K562 (cell line): ENCODE data around the gene KLK1. TPM values are rescaled to one million over a fixed set of nuclear protein-coding genes. Genes with fewer than 3 reads are reported as not detected.

Experiments used
- CHAMP1 ChIP-seq: fragments of 450-650 bp; IDR thresholded peaks from 2 replicates; pipeline ENCODE4 v1.6.1; 2016; ENCODE audit warnings: mild to moderate bottlenecking
- E2F1 ChIP-seq: sonication (generic); formaldehyde crosslinking; IDR thresholded peaks from 2 replicates; pipeline ENCODE4 v1.8.1; 2023; ENCODE audit warnings: mild to moderate bottlenecking, missing genetic modification reagents, moderate library complexity
- ETV5 ChIP-seq: sonication (generic); formaldehyde crosslinking; IDR thresholded peaks from 2 replicates; pipeline ENCODE4 v1.4.0; 2020; ENCODE audit warnings: low read depth, mild to moderate bottlenecking, missing genetic modification reagents
- FOXO4 ChIP-seq: fragments of 450-650 bp; formaldehyde crosslinking; IDR thresholded peaks from 2 replicates; pipeline ENCODE4 v1.4.0; 2020; ENCODE audit warnings: mild to moderate bottlenecking, moderate library complexity
- MCM7 ChIP-seq, 2 experiments: fragments of 450-650 bp; IDR thresholded peaks; 2 replicates each; pipeline ENCODE4 v1.6.1; 2016 to 2018
- MNT ChIP-seq, 2 experiments: fragments of 450-650 bp; conservative IDR thresholded peaks; 2 replicates each; pipeline ENCODE4 v1.6.1; 2017; ENCODE audit warnings: mild to moderate bottlenecking in 2 of 2, moderate library complexity in 2 of 2
- POLR2AphosphoS2 ChIP-seq: IDR thresholded peaks from 2 replicates; pipeline ENCODE4 v1.6.1; 2012; ENCODE audit warnings: low read length, improper control_type of control experiment
- RBM15 ChIP-seq: fragments of 200-400 bp; formaldehyde crosslinking; IDR thresholded peaks from 2 replicates; pipeline ENCODE4 v1.6.1; 2018; ENCODE audit warnings: mild to moderate bottlenecking, low read length, moderate library complexity; ENCODE audit not compliant: insufficient read depth
- SP1 ChIP-seq: sonication (generic); formaldehyde crosslinking; IDR thresholded peaks from 2 replicates; pipeline ENCODE4 v1.8.1; 2022; ENCODE audit warnings: mild to moderate bottlenecking, missing genetic modification reagents
- SPI1 ChIP-seq: IDR thresholded peaks from 2 replicates; pipeline ENCODE4 v1.6.1; 2011; ENCODE audit warnings: low read depth, low read length, control low read depth, borderline replicate concordance
- polyA plus RNA-seq, 8 experiments: library from polyadenylated mRNA; depleted of rRNA in 4 of 8; stranded (reverse) in 5 of 8; unstranded in 3 of 8; fragments of >200 nt; fragmentation: Nextera tagmentation in 2 of 8; fragmentation: Illumina TruSeq in 1 of 8; extraction: Ambion mirVana in 2 of 8; extraction: Trizol in 1 of 8; gene quantifications; 2 replicates each; pipeline versions ENCODE4 v1.2.1 to v1.2.3, GENCODE V29; 2011 to 2014; ENCODE audit warnings: inconsistent platforms in 1 of 8, missing spikeins in 1 of 8
- total RNA-seq, 7 experiments: library from RNA; depleted of rRNA in 6 of 7; stranded (reverse); fragments of >200 nt in 6 of 7; fragmentation: Illumina TruSeq in 2 of 7; extraction: Trizol in 2 of 7; gene quantifications; 2 replicates each; pipeline versions ENCODE4 v1.2.1 to v1.2.3, GENCODE V29; 2011 to 2021; ENCODE audit warnings: low replicate concordance in 1 of 7
- TF ChIP-seq, protein P1 (sequence below): sonication (generic); formaldehyde crosslinking; IDR thresholded peaks from 2 replicates; pipeline ENCODE4 v1.8.1; 2023; ENCODE audit warnings: mild to moderate bottlenecking, missing genetic modification reagents
- TF ChIP-seq, protein P2 (sequence below): sonication (generic); formaldehyde crosslinking; IDR thresholded peaks from 2 replicates; pipeline ENCODE4 v1.8.0; 2022; ENCODE audit warnings: mild to moderate bottlenecking, missing genetic modification reagents
- TF ChIP-seq, protein P3 (sequence below): fragments of 450-650 bp; IDR thresholded peaks from 2 replicates; pipeline ENCODE4 v1.6.1; 2018; ENCODE audit not compliant: partially characterized antibody

KLK1 gene
- total and polyA plus RNA-seq, 9 of the 15 experiments (the other 6 are each of a cell fraction or from before 2014, with no cell fraction given): 0.87 to 15.4 (median 9.1) TPM

DNA sequence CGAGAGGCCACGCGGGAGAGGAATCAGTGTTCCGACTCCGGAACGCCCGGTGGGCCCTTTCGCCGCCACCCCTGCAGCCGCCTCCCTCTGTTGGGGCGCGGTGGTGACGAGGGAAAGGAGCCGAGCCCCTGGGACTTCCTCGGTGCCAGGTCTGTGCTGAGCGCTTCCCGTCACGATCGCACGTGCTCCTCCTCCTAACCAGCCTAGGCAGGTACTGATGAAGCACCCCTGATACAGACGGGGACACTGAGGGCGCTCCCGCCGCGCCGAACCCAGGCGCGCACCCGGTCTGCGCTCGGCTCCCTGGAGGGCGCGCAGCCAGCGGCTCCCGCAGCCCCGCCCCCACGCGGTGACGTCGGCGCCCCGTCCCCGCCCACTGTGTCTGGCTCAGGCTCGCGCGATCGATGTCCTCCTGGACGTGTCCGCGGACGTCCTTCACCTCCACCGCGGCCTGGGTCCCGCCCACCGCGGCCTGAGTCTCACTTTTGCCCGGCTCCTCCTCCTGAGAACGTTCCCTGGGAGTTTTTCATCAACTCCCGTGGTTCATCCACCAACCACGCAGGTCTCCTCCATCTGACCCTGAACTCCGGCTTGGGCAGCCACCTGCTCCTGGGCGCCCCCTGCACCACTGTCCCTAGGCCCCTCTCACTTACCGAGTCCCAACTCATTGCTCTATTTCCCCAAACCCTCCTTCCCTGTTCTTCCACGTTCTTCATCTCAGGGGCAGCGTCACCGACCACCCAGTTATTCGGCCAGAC lies 12.4 kb upstream of the KLK1 start (continued):
- TF ChIP-seq, protein P1, sequence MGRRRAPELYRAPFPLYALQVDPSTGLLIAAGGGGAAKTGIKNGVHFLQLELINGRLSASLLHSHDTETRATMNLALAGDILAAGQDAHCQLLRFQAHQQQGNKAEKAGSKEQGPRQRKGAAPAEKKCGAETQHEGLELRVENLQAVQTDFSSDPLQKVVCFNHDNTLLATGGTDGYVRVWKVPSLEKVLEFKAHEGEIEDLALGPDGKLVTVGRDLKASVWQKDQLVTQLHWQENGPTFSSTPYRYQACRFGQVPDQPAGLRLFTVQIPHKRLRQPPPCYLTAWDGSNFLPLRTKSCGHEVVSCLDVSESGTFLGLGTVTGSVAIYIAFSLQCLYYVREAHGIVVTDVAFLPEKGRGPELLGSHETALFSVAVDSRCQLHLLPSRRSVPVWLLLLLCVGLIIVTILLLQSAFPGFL (CRISPR knock-in tag): no peak
- TF ChIP-seq, protein P2, sequence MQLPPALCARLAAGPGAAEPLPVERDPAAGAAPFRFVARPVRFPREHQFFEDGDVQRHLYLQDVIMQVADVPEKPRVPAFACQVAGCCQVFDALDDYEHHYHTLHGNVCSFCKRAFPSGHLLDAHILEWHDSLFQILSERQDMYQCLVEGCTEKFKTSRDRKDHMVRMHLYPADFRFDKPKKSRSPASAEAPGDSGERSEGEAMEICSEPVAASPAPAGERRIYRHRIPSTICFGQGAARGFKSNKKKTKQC (CRISPR knock-in tag): peak; percentile 32; the same call in 1 of the 2 replicates
- TF ChIP-seq CHAMP1: no peak
- TF ChIP-seq POLR2AphosphoS2: no peak
- TF ChIP-seq SPI1: no peak
- peak; percentile 28 to 54; a peak in 3 of 4 replicates for TF ChIP-seq MNT (conservative IDR thresholded peaks at IDR 0.05)
- TF ChIP-seq SP1 (CRISPR knock-in tag): peak; percentile 33; the same call in 1 of the 2 replicates
- no peak for TF ChIP-seq RBM15
- TF ChIP-seq, protein P3, sequence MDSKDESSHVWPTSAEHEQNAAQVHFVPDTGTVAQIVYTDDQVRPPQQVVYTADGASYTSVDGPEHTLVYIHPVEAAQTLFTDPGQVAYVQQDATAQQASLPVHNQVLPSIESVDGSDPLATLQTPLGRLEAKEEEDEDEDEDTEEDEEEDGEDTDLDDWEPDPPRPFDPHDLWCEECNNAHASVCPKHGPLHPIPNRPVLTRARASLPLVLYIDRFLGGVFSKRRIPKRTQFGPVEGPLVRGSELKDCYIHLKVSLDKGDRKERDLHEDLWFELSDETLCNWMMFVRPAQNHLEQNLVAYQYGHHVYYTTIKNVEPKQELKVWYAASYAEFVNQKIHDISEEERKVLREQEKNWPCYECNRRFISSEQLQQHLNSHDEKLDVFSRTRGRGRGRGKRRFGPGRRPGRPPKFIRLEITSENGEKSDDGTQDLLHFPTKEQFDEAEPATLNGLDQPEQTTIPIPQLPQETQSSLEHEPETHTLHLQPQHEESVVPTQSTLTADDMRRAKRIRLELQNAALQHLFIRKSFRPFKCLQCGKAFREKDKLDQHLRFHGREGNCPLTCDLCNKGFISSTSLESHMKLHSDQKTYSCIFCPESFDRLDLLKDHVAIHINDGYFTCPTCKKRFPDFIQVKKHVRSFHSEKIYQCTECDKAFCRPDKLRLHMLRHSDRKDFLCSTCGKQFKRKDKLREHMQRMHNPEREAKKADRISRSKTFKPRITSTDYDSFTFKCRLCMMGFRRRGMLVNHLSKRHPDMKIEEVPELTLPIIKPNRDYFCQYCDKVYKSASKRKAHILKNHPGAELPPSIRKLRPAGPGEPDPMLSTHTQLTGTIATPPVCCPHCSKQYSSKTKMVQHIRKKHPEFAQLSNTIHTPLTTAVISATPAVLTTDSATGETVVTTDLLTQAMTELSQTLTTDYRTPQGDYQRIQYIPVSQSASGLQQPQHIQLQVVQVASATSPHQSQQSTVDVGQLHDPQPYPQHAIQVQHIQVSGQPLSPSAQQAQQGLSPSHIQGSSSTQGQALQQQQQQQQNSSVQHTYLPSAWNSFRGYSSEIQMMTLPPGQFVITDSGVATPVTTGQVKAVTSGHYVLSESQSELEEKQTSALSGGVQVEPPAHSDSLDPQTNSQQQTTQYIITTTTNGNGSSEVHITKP: no peak
- TF ChIP-seq MCM7 (IDR thresholded peaks at IDR 0.05): no peak
- no peak for TF ChIP-seq FOXO4 (CRISPR knock-in tag)
- TF ChIP-seq E2F1 (CRISPR knock-in tag): no peak
- TF ChIP-seq ETV5: 0 out of 2 replicates have a peak, but pooled peaks have one; percentile 8
